Spleen (tissue), 7 donors: ENCODE results near the gene TIAM1.

Experiments
- POLR2A ChIP-seq, 3 donors: fragments of 450-650 bp; IDR thresholded peaks; one replicate each; pipeline ENCODE4 v1.5.1; 2017; ENCODE audit warnings: antibody characterized with exemption in 3 of 3, mild to moderate bottlenecking in 1 of 3
- TF ChIP-seq, protein P1 (sequence below), 11 experiments: fragments of 200-600 bp in 7 of 11; fragments of 450-650 bp in 4 of 11; sonication (generic) in 4 of 11; IDR thresholded peaks in 8 of 11; conservative IDR thresholded peaks in 3 of 11; 1 replicate in 7 of 11; 2 replicates in 4 of 11; pipeline versions ENCODE4 v1.4.0 to v1.8.0; 2016 to 2021; ENCODE audit warnings: antibody characterized with exemption in 11 of 11, inconsistent platforms in 4 of 11, mild to moderate bottlenecking in 1 of 11
- donor health status: DM: no; HTN: no; CAD: no; lungs with moderate emphysema.
- donor health status: DM: no; HTN: no; CAD: no.
- donor health status: DM: no; HTN: no; CAD: no.

DNA sequence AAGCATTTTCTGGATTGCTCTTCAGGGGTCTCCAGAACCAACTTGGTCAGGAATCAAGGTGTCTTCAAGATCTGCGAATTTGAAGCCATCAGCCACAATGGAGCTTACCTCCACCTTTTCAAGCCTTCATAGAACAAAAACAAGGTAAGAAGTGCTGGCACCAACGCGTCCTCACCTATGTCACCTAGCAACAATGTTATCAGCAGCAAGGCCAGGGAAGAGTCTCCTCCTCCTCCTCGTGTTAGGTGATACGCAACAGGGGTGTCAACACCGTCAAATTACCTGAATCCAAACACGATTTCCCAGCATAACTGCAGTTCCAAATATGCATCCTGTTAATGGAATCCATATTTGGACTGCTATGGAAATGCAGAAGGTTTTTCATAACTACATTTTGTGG, 4.1 kb upstream of the TIAM1 start:
- TF ChIP-seq, protein P1, sequence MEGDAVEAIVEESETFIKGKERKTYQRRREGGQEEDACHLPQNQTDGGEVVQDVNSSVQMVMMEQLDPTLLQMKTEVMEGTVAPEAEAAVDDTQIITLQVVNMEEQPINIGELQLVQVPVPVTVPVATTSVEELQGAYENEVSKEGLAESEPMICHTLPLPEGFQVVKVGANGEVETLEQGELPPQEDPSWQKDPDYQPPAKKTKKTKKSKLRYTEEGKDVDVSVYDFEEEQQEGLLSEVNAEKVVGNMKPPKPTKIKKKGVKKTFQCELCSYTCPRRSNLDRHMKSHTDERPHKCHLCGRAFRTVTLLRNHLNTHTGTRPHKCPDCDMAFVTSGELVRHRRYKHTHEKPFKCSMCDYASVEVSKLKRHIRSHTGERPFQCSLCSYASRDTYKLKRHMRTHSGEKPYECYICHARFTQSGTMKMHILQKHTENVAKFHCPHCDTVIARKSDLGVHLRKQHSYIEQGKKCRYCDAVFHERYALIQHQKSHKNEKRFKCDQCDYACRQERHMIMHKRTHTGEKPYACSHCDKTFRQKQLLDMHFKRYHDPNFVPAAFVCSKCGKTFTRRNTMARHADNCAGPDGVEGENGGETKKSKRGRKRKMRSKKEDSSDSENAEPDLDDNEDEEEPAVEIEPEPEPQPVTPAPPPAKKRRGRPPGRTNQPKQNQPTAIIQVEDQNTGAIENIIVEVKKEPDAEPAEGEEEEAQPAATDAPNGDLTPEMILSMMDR (IDR thresholded peaks at IDR 0.05 in 8 of 11, conservative IDR thresholded peaks at IDR 0.05 in 3 of 11): no peak
- TF ChIP-seq POLR2A (IDR thresholded peaks at IDR 0.05): no peak
